Measurements from ENCODE around the gene PIK3AP1.

The PIK3AP1 gene

DNA sequence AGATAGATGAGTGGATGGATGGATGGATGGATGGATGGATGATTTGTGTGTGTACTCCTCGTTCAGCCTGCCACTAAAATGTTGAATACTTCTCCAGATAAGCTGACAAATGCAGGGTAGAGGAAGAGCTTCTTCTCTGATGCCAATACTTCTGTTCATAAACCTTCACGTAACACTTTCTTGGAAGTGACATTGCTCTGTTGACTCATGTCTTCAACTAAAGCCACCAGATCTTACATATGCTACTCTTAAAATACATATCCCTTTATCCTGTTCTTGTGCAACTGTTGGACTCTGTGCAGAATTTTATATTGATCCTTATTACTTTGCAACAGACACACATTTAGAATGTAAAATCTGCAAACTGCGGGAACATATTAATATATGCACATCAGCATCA, 26.9 kb downstream of the PIK3AP1 start:
- Histone ChIP-seq H3K9me3 (replicated peaks; ENCODE audit: insufficient read depth, low read length) (no peaks in the 10 kb centered on the region), H3K4me1 (ENCODE audit: low read length) (peaks cover 24% of the 10 kb centered on the region), H3K4me3 (ENCODE audit: low read length) (no peak overlapping the region), H2AFZ (ENCODE audit: low read length) (no peak overlapping the region), H4K20me1 (ENCODE audit: insufficient read depth, low read length) (no peaks in the 10 kb centered on the region; the same call in 1 of the 2 replicates), H3K27ac (ENCODE audit: low read length) (no peak overlapping the region), H3K9ac (ENCODE audit: low read length) (no peak overlapping the region), H3K4me2 (ENCODE audit: low read depth, low read length) (no peak overlapping the region), H3K9me2 (replicated peaks; ENCODE audit: insufficient read depth, low read length) (no peaks in the 10 kb centered on the region), H3K36me3 (replicated peaks; ENCODE audit: insufficient read depth, low read length) (no peaks in the 10 kb centered on the region), H3K79me2 (ENCODE audit: low read length) (no peaks in the 10 kb centered on the region), H3K27me3 (replicated peaks; ENCODE audit: insufficient read depth, low read length) (peaks cover 3% of the 10 kb centered on the region; the same call in 1 of the 2 replicates), H3F3A (ENCODE audit: insufficient read depth, low read length) (no peaks in the 10 kb centered on the region; the same call in 1 of the 2 replicates)
- DNase-seq = no peak
- no peak for TF ChIP-seq EZH2 (optimal IDR thresholded peaks at IDR 0.05; ENCODE audit: low read depth, low read length)
- TF ChIP-seq, protein P1, sequence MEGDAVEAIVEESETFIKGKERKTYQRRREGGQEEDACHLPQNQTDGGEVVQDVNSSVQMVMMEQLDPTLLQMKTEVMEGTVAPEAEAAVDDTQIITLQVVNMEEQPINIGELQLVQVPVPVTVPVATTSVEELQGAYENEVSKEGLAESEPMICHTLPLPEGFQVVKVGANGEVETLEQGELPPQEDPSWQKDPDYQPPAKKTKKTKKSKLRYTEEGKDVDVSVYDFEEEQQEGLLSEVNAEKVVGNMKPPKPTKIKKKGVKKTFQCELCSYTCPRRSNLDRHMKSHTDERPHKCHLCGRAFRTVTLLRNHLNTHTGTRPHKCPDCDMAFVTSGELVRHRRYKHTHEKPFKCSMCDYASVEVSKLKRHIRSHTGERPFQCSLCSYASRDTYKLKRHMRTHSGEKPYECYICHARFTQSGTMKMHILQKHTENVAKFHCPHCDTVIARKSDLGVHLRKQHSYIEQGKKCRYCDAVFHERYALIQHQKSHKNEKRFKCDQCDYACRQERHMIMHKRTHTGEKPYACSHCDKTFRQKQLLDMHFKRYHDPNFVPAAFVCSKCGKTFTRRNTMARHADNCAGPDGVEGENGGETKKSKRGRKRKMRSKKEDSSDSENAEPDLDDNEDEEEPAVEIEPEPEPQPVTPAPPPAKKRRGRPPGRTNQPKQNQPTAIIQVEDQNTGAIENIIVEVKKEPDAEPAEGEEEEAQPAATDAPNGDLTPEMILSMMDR (IDR thresholded peaks at IDR 0.05; ENCODE audit: low read length) = no peak
- no peak for TF ChIP-seq EZH2phosphoT487 (IDR thresholded peaks at IDR 0.05; ENCODE audit: low read length)

DNA sequence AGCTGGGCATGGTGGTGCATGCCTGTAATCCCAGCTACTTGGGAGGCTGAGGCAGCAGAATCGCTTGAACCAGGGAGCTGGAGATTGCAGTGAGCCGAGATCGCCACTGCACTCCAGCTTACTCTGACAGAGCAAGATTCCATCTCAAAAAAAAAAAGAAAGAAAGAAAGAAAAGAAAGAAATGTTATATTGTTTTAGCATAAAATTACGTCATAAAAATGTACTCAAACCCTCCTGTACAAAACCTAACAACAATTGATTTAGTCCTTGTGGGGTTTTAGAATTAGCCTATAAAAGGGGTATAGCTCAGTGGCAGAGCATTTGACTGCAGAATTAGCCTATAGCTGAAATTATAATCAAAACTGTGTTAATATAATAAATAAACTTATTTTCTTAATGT, 27.9 kb downstream of the PIK3AP1 start:
- no peak overlapping the region for H2AFZ ChIP-seq (ENCODE audit: low read length)
- no peak overlapping the region for H3K9ac ChIP-seq (ENCODE audit: low read length)
- no peaks in the 10 kb centered on the region for H3K79me2 ChIP-seq (ENCODE audit: low read length)

DNA sequence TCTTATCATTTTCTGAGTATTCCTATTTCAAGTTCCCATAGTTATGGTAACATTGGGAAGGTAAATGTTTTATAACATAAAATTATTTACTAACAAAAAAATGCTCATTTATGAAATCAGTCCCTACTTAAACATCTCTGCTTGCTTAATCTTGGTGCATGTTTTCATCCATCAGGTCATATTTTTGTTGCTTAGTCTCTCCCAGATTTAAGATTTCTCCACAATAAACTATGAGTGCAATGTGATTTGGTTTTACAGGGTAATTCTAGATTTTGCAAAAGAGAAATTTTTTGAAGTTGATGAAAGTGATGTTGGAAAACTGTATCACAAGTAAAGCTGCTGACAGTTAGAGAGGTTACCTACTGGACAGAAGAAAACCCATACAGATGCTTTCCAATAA, 28.6 kb downstream of the PIK3AP1 start:
- DNase-seq = no peak
- Histone ChIP-seq H3K4me3 (ENCODE audit: low read length) (no peak overlapping the region), H4K20me1 (ENCODE audit: insufficient read depth, low read length) (no peaks in the 10 kb centered on the region; the same call in 1 of the 2 replicates), H3K27ac (ENCODE audit: low read length) (no peak overlapping the region), H2AFZ (ENCODE audit: low read length) (no peak overlapping the region), H3K4me2 (ENCODE audit: low read depth, low read length) (no peak overlapping the region), H3K9me3 (replicated peaks; ENCODE audit: insufficient read depth, low read length) (no peaks in the 10 kb centered on the region), H3K79me2 (ENCODE audit: low read length) (no peaks in the 10 kb centered on the region), H3F3A (ENCODE audit: insufficient read depth, low read length) (no peaks in the 10 kb centered on the region; the same call in 1 of the 2 replicates), H3K27me3 (replicated peaks; ENCODE audit: insufficient read depth, low read length) (no peaks in the 10 kb centered on the region), H3K9ac (ENCODE audit: low read length) (no peak overlapping the region), H3K9me2 (replicated peaks; ENCODE audit: insufficient read depth, low read length) (no peaks in the 10 kb centered on the region), H3K4me1 (ENCODE audit: low read length) (peaks cover 21% of the 10 kb centered on the region), H3K36me3 (replicated peaks; ENCODE audit: insufficient read depth, low read length) (no peaks in the 10 kb centered on the region)
- TF ChIP-seq EZH2phosphoT487 (IDR thresholded peaks at IDR 0.05; ENCODE audit: low read length) (no peak), EZH2 (optimal IDR thresholded peaks at IDR 0.05; ENCODE audit: low read depth, low read length) (no peak)
- TF ChIP-seq, protein P1 (IDR thresholded peaks at IDR 0.05; ENCODE audit: low read length) = no peak

More for the DNA sequence above, 27.9 kb downstream of the PIK3AP1 start:
- DNase-seq = no peak
- peaks cover 24% of the 10 kb centered on the region for H3K4me1 ChIP-seq (ENCODE audit: low read length)
- H3K9me3 ChIP-seq (replicated peaks; ENCODE audit: insufficient read depth, low read length) = no peaks in the 10 kb centered on the region
- H4K20me1 ChIP-seq (ENCODE audit: insufficient read depth, low read length) = no peaks in the 10 kb centered on the region; the same call in 1 of the 2 replicates
- no peaks in the 10 kb centered on the region for H3K27me3 ChIP-seq (replicated peaks; ENCODE audit: insufficient read depth, low read length)
- no peak overlapping the region for H3K27ac ChIP-seq (ENCODE audit: low read length)
- no peaks in the 10 kb centered on the region; the same call in 1 of the 2 replicates for H3F3A ChIP-seq (ENCODE audit: insufficient read depth, low read length)
- H3K4me3 ChIP-seq (ENCODE audit: low read length) = no peak overlapping the region
- no peaks in the 10 kb centered on the region for H3K9me2 ChIP-seq (replicated peaks; ENCODE audit: insufficient read depth, low read length)
- H3K36me3 ChIP-seq (replicated peaks; ENCODE audit: insufficient read depth, low read length) = no peaks in the 10 kb centered on the region
- TF ChIP-seq, protein P1 (IDR thresholded peaks at IDR 0.05; ENCODE audit: low read length) = no peak
- TF ChIP-seq EZH2phosphoT487 (IDR thresholded peaks at IDR 0.05; ENCODE audit: low read length) (no peak), EZH2 (optimal IDR thresholded peaks at IDR 0.05; ENCODE audit: low read depth, low read length) (no peak)
- H3K4me2 ChIP-seq (ENCODE audit: low read depth, low read length) = no peak overlapping the region
